GM18511 (cell line): ENCODE measurements around the gene SEC14L6.
A peak's percentile ranks its signal among the peaks of the same experiment; 100 is the strongest.
"Not testable (repeated sequence)": the region's sequence is repeated elsewhere in the genome, so short reads cannot be mapped to it uniquely, and the experiment has no call there.

Source experiments
- ATAC-seq: cut with Tn5 transposase; IDR thresholded peaks from one replicate; pipeline ENCODE4 v1.9.1; 2021; ENCODE audit warnings: mild to moderate bottlenecking, moderate library complexity; ENCODE audit not compliant: unreplicated experiment

SEC14L6 gene

GRCh38 chr22:30546616-30547015, at the start of gene SEC14L6:
SEC14L6 (minus strand) TSS chr22:30546741; CDS start chr22:30546682, 59 bp downstream.
- ATAC-seq = no peak

GRCh38 chr22:30596199-30596598, 49.7 kb upstream of the SEC14L6 start:
- ATAC-seq = no peak

GRCh38 chr22:30592360-30592713, 45.8 kb upstream of the SEC14L6 start:
- not testable (repeated sequence) for ATAC-seq

DNA sequence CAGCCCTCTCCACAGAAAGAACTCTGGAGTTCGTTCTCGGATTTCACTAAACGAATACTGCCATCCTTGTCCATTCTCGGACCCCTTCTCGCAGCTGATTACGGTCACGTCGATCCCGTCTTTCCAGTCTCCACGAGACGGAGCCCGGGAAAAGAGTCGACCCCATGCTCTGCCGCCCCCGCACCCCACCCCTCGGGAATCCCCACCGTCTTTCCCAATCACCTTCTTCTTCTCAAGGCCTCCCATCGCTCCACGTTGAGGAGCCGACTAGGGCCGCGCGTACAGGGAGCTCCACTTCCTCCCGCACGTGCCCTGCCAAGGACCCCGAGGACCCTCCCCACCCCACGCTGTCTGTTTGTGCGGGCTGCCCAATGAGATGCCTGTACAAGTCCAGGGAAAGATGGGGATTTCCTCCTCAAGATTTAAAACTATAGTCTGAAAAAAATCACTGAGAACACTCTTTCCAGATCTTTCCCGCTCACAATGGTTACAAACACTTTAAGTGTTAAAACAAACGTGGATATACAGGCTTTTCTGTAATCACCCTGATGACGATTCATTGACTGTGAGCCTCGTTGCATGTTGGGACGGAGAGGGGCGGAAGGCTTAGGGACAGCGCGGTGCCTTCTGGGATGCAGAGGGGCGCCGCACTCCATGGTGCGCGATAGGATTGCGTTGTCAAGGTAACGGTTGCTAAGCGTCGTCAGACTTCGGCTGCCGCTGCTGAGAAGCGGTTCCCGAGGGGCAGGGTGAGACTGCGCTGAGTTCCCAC, 45.2 kb upstream of the SEC14L6 start, which contains the start of gene PES1:
Gene PES1, minus strand, starts transcription at position 323 of the 772 bp plus-strand sequence. Its CDS starts 77 bp downstream, at position 246.
- peak; percentile 98 for ATAC-seq

DNA sequence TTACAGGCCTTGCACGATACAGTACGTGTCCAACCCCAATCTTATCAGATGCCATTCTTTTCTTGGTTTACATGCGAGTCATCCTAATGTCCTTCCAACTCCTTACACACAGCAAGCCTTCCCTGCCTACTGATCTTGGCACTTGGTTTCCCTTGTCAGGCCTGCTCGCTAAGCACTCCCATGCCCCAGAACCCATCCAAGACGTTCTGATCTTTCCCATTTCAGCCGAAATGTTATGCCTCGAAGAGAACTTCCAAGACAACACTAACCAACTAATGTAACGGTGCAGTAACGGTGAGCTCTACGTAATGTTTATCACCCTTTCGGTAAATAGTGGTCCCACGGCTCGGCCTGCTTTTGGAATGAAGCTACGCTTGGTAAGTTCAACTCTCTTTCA, 44.6 kb upstream of the SEC14L6 start:
- no peak for ATAC-seq

GRCh38 chr22:30586414-30586813, 39.9 kb upstream of the SEC14L6 start:
- ATAC-seq = no peak

DNA sequence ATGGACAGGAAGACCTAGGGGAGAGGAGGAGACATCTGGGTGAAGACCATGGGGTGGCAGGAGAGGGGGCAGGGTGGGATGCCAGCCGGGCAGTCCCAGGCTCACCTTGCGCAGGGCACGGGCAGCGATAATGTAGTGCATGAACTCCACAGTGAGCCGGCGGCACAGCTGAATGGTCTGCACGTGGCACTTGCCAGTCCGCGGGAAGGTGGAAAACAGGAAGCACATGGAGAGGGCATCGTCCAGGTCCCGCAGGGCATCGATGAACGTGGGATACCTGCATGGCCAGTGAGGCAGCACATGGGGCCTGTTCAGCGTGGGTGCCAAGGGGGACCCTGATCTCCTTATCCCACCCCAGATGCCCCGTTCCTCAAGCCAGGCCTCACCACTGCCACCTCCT, 37.9 kb upstream of the SEC14L6 start:
- no peak for ATAC-seq

GRCh38 chr22:30582788-30583545, 36.4 kb upstream of the SEC14L6 start:
- no peak for ATAC-seq

- ATAC-seq = no peak
These were observed 35.5 kb upstream of the SEC14L6 start for GRCh38 chr22:30582051-30582450.

GRCh38 chr22:30580896-30581295, 34.4 kb upstream of the SEC14L6 start:
- no peak for ATAC-seq

DNA sequence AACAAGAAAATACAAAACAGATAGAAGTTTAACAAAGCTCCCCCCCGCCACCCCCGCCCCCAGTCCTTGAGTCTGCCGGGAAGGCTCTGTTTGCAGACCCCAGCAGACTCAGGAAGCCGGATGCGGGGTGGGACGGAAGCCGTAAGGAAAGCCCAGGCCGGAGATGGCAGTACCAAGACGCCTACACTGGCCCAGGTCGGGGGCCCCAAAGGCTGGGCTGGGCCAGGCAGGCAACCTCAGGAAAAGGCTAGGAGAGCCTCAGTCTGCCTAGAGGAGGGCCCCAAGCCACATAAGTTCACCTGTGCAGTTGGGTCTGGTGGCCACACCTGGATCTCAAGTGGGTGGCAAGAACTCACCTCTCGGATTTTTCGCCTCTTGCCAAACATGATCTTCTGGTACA, 31.9 kb upstream of the SEC14L6 start:
- no peak for ATAC-seq

DNA sequence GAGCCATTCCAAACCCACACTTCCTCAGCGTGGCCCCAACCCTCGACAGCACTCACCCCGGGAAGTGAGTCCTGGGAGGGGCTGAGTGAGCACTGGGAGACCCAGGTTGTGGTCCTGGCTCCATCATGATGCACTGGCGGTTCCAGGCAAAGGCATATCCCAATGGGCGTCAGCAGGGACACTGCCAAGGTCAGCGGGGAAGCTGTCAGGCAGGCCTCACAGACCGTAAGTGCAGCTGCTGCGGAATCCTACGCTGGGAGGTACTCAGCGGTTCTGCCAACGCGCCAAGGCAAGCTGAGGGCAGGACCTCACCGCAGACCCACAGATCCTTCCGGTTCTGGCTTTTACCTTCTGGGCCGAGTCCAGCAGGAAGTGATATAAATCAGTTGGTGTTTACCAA, 29.3 kb upstream of the SEC14L6 start:
- no peak for ATAC-seq

- ATAC-seq = no peak
These were observed 28.6 kb upstream of the SEC14L6 start for GRCh38 chr22:30574997-30575671.

- ATAC-seq = no peak
These were observed 27.8 kb upstream of the SEC14L6 start, which contains the start of gene GAL3ST1 for GRCh38 chr22:30574095-30574981. GAL3ST1 (minus strand) TSS chr22:30574665; CDS start chr22:30557392, 17,273 bp downstream.

DNA sequence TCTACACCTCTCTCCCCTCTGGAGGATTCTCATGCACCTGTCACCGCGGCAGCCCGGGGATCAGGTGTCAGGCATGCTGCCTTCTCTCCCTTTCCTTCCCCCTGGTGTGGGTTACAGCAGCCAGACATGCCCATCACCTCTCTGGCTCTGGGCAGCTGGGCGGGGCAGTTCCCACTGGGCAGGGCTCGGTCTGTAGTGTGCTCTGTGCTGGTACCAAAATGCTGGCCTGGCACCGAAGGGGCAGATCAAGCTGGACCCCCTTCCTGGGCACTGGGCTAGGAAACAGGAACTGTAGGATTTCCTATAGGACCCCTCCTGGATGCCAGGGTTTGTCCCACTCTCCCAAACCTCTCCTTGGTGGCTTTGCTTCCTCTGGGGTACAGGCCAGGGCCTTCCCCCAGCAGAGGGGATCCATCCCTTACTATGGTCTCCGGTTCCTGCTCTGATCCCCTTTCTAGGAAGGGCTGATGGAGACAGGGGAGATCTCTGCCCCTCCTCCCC, 27.1 kb upstream of the SEC14L6 start:
- ATAC-seq = no peak

- no peak for ATAC-seq
These were observed 26.5 kb upstream of the SEC14L6 start for GRCh38 chr22:30572840-30573593.

- no peak for ATAC-seq
These were observed 25.7 kb upstream of the SEC14L6 start for GRCh38 chr22:30572210-30572609.

- ATAC-seq = no peak
These were observed 23.2 kb upstream of the SEC14L6 start for GRCh38 chr22:30569674-30570202.

GRCh38 chr22:30568137-30568805, 21.7 kb upstream of the SEC14L6 start:
- ATAC-seq = no peak
